Hepatocyte (in vitro differentiated cells): ENCODE measurements around the gene TNFAIP2.

ENCODE experiments used
- EZH2 ChIP-seq: fragments of 200-600 bp; sonication (generic); IDR thresholded peaks from 2 replicates; pipeline ENCODE4 v1.6.1; 2016; ENCODE audit warnings: antibody characterized with exemption, mild to moderate bottlenecking, borderline replicate concordance
- EZH2phosphoT487 ChIP-seq: fragments of 200-600 bp; sonication (generic); IDR thresholded peaks from one replicate; pipeline ENCODE4 v1.6.1; 2018; ENCODE audit warnings: antibody characterized with exemption, mild to moderate bottlenecking, low read depth, moderate library complexity; ENCODE audit not compliant: unreplicated experiment, severe bottlenecking
- TF ChIP-seq, protein P1 (sequence below): fragments of 200-600 bp; sonication (generic); IDR thresholded peaks from 2 replicates; pipeline ENCODE4 v1.5.1; 2016; ENCODE audit warnings: antibody characterized with exemption, mild to moderate bottlenecking; ENCODE audit not compliant: poor library complexity

DNA sequence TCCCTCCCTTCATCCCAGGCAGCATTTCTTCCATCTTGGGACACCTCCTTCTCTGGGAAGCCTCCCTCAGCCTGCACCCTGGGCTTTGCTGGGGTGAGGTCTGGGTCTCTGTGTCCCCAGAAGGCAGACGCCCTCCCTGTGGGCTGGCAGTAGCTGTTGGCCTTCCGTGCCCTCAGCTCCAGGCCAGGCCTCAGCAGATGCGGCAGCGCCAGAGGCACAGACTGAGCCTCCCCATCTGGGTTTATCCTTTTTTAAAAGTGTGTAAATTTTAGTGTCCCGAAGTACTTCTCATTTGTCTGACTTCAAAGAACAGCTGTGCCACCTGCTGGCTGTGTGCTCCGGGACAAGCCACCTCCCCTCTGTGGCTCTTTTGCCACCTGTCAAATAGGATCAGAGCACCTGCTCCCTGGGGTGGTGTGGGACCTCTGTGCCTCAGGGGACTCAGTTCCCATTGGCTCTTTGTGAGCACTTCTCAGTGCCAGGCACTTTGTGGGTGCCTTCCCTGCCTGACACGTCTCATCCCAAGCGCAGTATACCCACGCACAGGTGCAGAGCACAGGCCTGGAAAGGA, 17.6 kb upstream of the TNFAIP2 start:
- TF ChIP-seq EZH2 = no peak
- TF ChIP-seq, protein P1, sequence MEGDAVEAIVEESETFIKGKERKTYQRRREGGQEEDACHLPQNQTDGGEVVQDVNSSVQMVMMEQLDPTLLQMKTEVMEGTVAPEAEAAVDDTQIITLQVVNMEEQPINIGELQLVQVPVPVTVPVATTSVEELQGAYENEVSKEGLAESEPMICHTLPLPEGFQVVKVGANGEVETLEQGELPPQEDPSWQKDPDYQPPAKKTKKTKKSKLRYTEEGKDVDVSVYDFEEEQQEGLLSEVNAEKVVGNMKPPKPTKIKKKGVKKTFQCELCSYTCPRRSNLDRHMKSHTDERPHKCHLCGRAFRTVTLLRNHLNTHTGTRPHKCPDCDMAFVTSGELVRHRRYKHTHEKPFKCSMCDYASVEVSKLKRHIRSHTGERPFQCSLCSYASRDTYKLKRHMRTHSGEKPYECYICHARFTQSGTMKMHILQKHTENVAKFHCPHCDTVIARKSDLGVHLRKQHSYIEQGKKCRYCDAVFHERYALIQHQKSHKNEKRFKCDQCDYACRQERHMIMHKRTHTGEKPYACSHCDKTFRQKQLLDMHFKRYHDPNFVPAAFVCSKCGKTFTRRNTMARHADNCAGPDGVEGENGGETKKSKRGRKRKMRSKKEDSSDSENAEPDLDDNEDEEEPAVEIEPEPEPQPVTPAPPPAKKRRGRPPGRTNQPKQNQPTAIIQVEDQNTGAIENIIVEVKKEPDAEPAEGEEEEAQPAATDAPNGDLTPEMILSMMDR = peak; percentile 21
- no peak for TF ChIP-seq EZH2phosphoT487
